DOHH2 (cell line): ENCODE measurements around the gene EVX1.

ENCODE experiments used
- H3F3A ChIP-seq: fragments of 200-600 bp; sonication (generic), shearing (Covaris generic); 2 replicates; pipeline ENCODE4 v1.6.0; 2016; ENCODE audit warnings: antibody characterized with exemption, mild to moderate bottlenecking; ENCODE audit not compliant: control insufficient read depth, insufficient read depth
- H3K27ac ChIP-seq: fragments of 200-600 bp; sonication (generic); 2 replicates; pipeline ENCODE4 v1.5.1; 2014; ENCODE audit warnings: low read depth, mild to moderate bottlenecking, low read length, moderate library complexity
- H3K27me3 ChIP-seq: fragments of 200-600 bp; sonication (generic); 2 replicates; pipeline ENCODE4 v1.6.1; 2014; ENCODE audit warnings: mild to moderate bottlenecking, low read length, mixed read lengths; ENCODE audit not compliant: control insufficient read depth
- H3K36me3 ChIP-seq: fragments of 200-600 bp; sonication (generic); 2 replicates; pipeline ENCODE4 v1.6.1; 2014; ENCODE audit warnings: mild to moderate bottlenecking, low read length, moderate library complexity, mixed read lengths; ENCODE audit not compliant: control insufficient read depth
- H3K4me1 ChIP-seq: fragments of 200-600 bp; sonication (generic); 2 replicates; pipeline ENCODE4 v1.6.1; 2014; ENCODE audit warnings: mild to moderate bottlenecking, low read length, mixed read lengths; ENCODE audit not compliant: control insufficient read depth
- H3K4me2 ChIP-seq: fragments of 200-600 bp; sonication (generic); 2 replicates; pipeline ENCODE4 v1.6.0; 2014; ENCODE audit warnings: mild to moderate bottlenecking, low read length, moderate library complexity
- H3K4me3 ChIP-seq: fragments of 200-600 bp; sonication (generic); 2 replicates; pipeline ENCODE4 v1.5.1; 2014; ENCODE audit warnings: mild to moderate bottlenecking, low read length, mixed read lengths
- H3K79me2 ChIP-seq: fragments of 200-600 bp; sonication (generic); 2 replicates; pipeline ENCODE4 v1.6.1; 2014; ENCODE audit warnings: mild to moderate bottlenecking, low read length, mixed read lengths; ENCODE audit not compliant: control insufficient read depth
- H3K9me2 ChIP-seq: fragments of 200-600 bp; sonication (generic); replicated peaks from 2 replicates; pipeline ENCODE4 v1.6.1; 2014; ENCODE audit warnings: mild to moderate bottlenecking, low read length, mixed read lengths; ENCODE audit not compliant: control insufficient read depth
- H3K9me3 ChIP-seq: fragments of 200-600 bp; sonication (generic); 2 replicates; pipeline ENCODE4 v1.6.1; 2014; ENCODE audit warnings: antibody characterized with exemption, low read length, mixed read lengths; ENCODE audit not compliant: control insufficient read depth, insufficient read depth
- H4K20me1 ChIP-seq: fragments of 200-600 bp; sonication (generic); 2 replicates; pipeline ENCODE4 v1.6.0; 2014; ENCODE audit warnings: low read depth, mild to moderate bottlenecking, antibody characterized with exemption, low read length, moderate library complexity; ENCODE audit not compliant: control insufficient read depth, insufficient read depth
- EZH2phosphoT487 ChIP-seq: fragments of 200-600 bp; sonication (generic); IDR thresholded peaks from 2 replicates; pipeline ENCODE4 v1.6.1; 2017; ENCODE audit warnings: borderline replicate concordance, mild to moderate bottlenecking, antibody characterized with exemption, low read length, moderate library complexity, mixed read lengths
- TF ChIP-seq, protein P1 (sequence below): fragments of 200-600 bp; sonication (generic); IDR thresholded peaks from one replicate; pipeline ENCODE4 v1.5.1; 2014; ENCODE audit warnings: antibody characterized with exemption, mild to moderate bottlenecking, low read depth, low read length; ENCODE audit not compliant: poor library complexity, severe bottlenecking

The EVX1 gene

DNA sequence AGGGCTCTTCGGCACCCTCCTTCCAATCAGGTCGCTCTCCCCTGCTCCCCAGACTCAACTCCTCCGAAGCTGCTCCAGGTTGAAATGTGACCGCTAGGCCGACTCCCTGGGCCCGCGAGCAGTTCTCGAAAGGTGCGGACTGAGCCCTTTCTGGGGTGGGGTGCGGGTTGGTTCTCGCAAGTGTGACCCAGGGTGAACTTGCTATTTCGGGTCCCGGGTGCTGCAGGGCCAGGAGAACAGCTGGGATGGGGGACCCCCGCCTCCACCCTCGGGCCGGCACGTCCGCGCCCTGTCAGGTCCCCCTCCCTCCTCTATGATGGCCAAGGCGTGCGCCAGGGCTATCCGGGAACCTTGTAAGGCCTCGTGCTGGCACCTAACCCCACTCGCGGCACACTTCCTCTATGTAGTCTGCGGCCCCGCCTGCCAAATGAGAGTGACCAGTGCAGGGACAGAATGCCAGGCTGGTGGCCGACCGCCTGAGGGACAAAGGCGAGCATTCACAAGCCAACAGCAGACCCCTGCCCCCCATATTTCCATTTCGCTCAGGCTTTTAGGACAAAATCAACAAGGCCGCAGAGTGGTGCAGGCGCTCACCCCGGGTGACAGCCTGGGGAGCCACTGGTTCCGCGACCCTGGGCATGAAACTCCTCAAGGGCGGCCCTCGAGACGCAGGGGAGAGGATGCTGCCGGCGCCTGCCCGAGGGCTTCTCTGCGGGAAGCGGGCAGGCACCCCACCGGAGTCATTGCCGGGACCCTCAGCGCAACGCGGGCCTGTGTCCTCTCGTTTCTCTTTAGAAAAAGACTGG, 29.0 kb upstream of the EVX1 start:
- TF ChIP-seq, protein P1, sequence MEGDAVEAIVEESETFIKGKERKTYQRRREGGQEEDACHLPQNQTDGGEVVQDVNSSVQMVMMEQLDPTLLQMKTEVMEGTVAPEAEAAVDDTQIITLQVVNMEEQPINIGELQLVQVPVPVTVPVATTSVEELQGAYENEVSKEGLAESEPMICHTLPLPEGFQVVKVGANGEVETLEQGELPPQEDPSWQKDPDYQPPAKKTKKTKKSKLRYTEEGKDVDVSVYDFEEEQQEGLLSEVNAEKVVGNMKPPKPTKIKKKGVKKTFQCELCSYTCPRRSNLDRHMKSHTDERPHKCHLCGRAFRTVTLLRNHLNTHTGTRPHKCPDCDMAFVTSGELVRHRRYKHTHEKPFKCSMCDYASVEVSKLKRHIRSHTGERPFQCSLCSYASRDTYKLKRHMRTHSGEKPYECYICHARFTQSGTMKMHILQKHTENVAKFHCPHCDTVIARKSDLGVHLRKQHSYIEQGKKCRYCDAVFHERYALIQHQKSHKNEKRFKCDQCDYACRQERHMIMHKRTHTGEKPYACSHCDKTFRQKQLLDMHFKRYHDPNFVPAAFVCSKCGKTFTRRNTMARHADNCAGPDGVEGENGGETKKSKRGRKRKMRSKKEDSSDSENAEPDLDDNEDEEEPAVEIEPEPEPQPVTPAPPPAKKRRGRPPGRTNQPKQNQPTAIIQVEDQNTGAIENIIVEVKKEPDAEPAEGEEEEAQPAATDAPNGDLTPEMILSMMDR, result no peak
- no peak for TF ChIP-seq EZH2phosphoT487
- H3K9me2 ChIP-seq, result no peaks in the 10 kb centered on the region
- H4K20me1 ChIP-seq, result peaks cover 5% of the 10 kb centered on the region; the same call in 1 of the 2 replicates
- H3K27me3 ChIP-seq, result peaks cover 58% of the 10 kb centered on the region
- no peak overlapping the region for H3K4me2 ChIP-seq
- H3K27ac ChIP-seq, result no peak overlapping the region
- no peaks in the 10 kb centered on the region for H3K79me2 ChIP-seq
- H3F3A ChIP-seq, result no peaks in the 10 kb centered on the region
- no peak overlapping the region for H3K4me3 ChIP-seq
- H3K36me3 ChIP-seq, result no peaks in the 10 kb centered on the region
- no peaks in the 10 kb centered on the region for H3K9me3 ChIP-seq
- H3K4me1 ChIP-seq, result peaks cover 5% of the 10 kb centered on the region

DNA sequence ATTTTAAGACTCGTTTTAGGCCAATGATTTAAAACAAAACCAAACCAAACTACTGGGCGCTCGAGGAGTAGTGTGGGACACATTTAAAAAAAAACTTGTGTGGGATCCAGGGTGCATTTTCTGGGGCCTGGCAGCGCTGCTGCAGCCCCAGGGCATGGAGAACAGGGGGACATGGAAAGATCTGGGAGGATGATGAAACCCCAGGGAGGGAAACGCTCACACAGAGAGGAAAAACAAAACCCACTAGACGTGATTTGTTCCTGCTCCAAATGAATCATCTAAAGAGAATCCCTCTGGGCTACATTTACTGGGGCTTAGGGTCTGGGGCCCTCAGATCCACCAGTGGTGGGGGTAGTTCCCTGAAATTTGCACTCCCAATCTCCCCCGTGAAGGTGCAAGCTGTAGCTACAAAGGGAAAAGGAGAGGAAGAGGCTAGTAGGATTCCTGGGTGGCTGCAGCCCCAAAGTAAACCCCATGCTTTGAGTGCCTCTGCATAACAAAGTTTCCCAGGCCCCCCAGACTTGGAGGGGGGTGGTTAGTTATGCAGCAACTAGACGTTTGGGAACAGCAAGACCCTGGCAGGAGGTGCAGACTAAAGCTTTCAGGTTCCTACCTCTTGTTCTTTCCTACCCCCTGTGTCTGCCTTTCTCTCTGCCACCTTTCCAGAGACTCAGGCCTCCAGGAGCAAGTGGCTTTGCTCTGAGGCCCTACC, 28.2 kb upstream of the EVX1 start:
- H3K79me2 ChIP-seq, result no peaks in the 10 kb centered on the region
- peaks cover 57% of the 10 kb centered on the region for H3K27me3 ChIP-seq
- H3K4me1 ChIP-seq, result peaks cover 5% of the 10 kb centered on the region
- TF ChIP-seq, protein P1, result no peak
- TF ChIP-seq EZH2phosphoT487, result no peak
- no peaks in the 10 kb centered on the region for H3K36me3 ChIP-seq
- no peaks in the 10 kb centered on the region for H3K9me3 ChIP-seq
- no peak overlapping the region for H3K27ac ChIP-seq
- no peak overlapping the region for H3K4me2 ChIP-seq
- H4K20me1 ChIP-seq, result peaks cover 5% of the 10 kb centered on the region; the same call in 1 of the 2 replicates
- no peak overlapping the region for H3K4me3 ChIP-seq
- H3K9me2 ChIP-seq, result no peaks in the 10 kb centered on the region
- no peaks in the 10 kb centered on the region for H3F3A ChIP-seq

DNA sequence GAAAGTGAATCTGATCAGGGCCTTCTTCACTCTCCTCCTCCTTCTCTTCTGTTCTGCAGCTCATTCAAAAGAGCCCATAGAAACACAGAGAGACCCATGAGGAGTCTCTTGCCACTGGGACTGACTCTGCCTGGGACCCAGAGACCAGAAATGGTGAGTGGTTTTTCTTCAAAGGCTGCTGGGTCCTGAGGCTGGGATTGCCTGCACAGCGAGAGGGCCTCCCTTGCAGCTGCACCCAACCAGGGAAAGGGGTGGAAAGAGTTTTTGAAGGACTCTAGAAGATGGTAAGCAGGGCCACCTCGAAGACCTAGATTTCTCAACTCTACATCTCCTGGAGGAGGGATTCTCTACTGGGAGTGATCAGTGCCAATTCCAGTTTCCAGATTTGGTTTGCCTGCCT, 27.2 kb upstream of the EVX1 start:
- Histone ChIP-seq H3K36me3 (no peaks in the 10 kb centered on the region), H3K4me3 (no peak overlapping the region), H3K79me2 (no peaks in the 10 kb centered on the region), H3K4me1 (peaks cover 6% of the 10 kb centered on the region), H3K4me2 (no peak overlapping the region), H3K9me2 (no peaks in the 10 kb centered on the region), H3K27me3 (peaks cover 60% of the 10 kb centered on the region), H3F3A (no peaks in the 10 kb centered on the region), H3K27ac (no peak overlapping the region), H4K20me1 (peaks cover 5% of the 10 kb centered on the region; the same call in 1 of the 2 replicates), H3K9me3 (no peaks in the 10 kb centered on the region)
- no peak for TF ChIP-seq EZH2phosphoT487
- TF ChIP-seq, protein P1, result no peak
